ENCODE results near the gene CARMIL1. TPM values are rescaled to one million over a fixed set of nuclear protein-coding genes. Genes with fewer than 3 reads are reported as not detected.

CARMIL1 gene
- total RNA-seq, 1 donor from 2014 or later: 19.1 TPM

- no peaks in the 10 kb centered on the region for H3K9me3 ChIP-seq (ENCODE audit: insufficient read depth, low read depth, low read length)
- H2AFZ ChIP-seq (ENCODE audit: low read depth, low read length): no peak overlapping the region
- H3K4me3 Mint-ChIP-seq (ENCODE audit: unreplicated experiment): no peak overlapping the region
- no peaks in the 10 kb centered on the region for H3K4me1 ChIP-seq (ENCODE audit: insufficient read depth, low read length)
- TF ChIP-seq, protein P1, sequence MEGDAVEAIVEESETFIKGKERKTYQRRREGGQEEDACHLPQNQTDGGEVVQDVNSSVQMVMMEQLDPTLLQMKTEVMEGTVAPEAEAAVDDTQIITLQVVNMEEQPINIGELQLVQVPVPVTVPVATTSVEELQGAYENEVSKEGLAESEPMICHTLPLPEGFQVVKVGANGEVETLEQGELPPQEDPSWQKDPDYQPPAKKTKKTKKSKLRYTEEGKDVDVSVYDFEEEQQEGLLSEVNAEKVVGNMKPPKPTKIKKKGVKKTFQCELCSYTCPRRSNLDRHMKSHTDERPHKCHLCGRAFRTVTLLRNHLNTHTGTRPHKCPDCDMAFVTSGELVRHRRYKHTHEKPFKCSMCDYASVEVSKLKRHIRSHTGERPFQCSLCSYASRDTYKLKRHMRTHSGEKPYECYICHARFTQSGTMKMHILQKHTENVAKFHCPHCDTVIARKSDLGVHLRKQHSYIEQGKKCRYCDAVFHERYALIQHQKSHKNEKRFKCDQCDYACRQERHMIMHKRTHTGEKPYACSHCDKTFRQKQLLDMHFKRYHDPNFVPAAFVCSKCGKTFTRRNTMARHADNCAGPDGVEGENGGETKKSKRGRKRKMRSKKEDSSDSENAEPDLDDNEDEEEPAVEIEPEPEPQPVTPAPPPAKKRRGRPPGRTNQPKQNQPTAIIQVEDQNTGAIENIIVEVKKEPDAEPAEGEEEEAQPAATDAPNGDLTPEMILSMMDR (IDR thresholded peaks at IDR 0.05; ENCODE audit: insufficient read depth, low read depth, low read length): no peak
- no peak for TF ChIP-seq EZH2 (IDR thresholded peaks at IDR 0.05; ENCODE audit: insufficient read depth, low read length)
- no peak for DNase-seq (ENCODE audit: low read depth)
- peaks cover 6% of the 10 kb centered on the region for H4K20me1 ChIP-seq (ENCODE audit: insufficient read depth, low read length)
- no peaks in the 10 kb centered on the region for H3K9me3 Mint-ChIP-seq (ENCODE audit: unreplicated experiment)
- H3K27ac ChIP-seq (ENCODE audit: low read depth, low read length): no peak overlapping the region
- no peaks in the 10 kb centered on the region for H3K36me3 Mint-ChIP-seq (ENCODE audit: low read depth, unreplicated experiment)
- no peak overlapping the region for H3K27ac Mint-ChIP-seq (ENCODE audit: unreplicated experiment)
- H3K4me2 ChIP-seq (ENCODE audit: low read length): no peak overlapping the region
- H3K79me2 ChIP-seq (ENCODE audit: insufficient read depth, low read length): no peaks in the 10 kb centered on the region
- no peak overlapping the region for H3K9ac ChIP-seq (ENCODE audit: low read length)
- H3K27me3 ChIP-seq (ENCODE audit: insufficient read depth, low read length): no peaks in the 10 kb centered on the region
- H3K4me3 ChIP-seq (ENCODE audit: insufficient read depth, low read depth, low read length): no peak overlapping the region
- FAIRE-seq: no peak
- no peaks in the 10 kb centered on the region for H3K36me3 ChIP-seq (ENCODE audit: insufficient read depth, low read length)
- H3K4me1 Mint-ChIP-seq (ENCODE audit: low read depth, unreplicated experiment): peaks cover 18% of the 10 kb centered on the region
- no peaks in the 10 kb centered on the region for H3K27me3 Mint-ChIP-seq (ENCODE audit: low read depth, unreplicated experiment)
These were observed 50.1 kb downstream of the CARMIL1 start for GRCh38 chr6:25329161-25329817.

- TF ChIP-seq, protein P1 (IDR thresholded peaks at IDR 0.05; ENCODE audit: insufficient read depth, low read depth, low read length): no peak
- no peak for TF ChIP-seq EZH2 (IDR thresholded peaks at IDR 0.05; ENCODE audit: insufficient read depth, low read length)
- H3K4me3 Mint-ChIP-seq (ENCODE audit: unreplicated experiment): no peak overlapping the region
- no peak overlapping the region for H3K4me3 ChIP-seq (ENCODE audit: insufficient read depth, low read depth, low read length)
- no peaks in the 10 kb centered on the region for H3K79me2 ChIP-seq (ENCODE audit: insufficient read depth, low read length)
- H3K27ac ChIP-seq (ENCODE audit: low read depth, low read length): no peak overlapping the region
- no peak overlapping the region for H3K27ac Mint-ChIP-seq (ENCODE audit: unreplicated experiment)
- no peaks in the 10 kb centered on the region for H3K9me3 ChIP-seq (ENCODE audit: insufficient read depth, low read depth, low read length)
- H3K4me1 Mint-ChIP-seq (ENCODE audit: low read depth, unreplicated experiment): peaks cover 13% of the 10 kb centered on the region
- H3K9me3 Mint-ChIP-seq (ENCODE audit: unreplicated experiment): no peaks in the 10 kb centered on the region
- H3K4me2 ChIP-seq (ENCODE audit: low read length): no peak overlapping the region
- H3K27me3 Mint-ChIP-seq (ENCODE audit: low read depth, unreplicated experiment): no peaks in the 10 kb centered on the region
- no peaks in the 10 kb centered on the region for H3K36me3 Mint-ChIP-seq (ENCODE audit: low read depth, unreplicated experiment)
- H3K36me3 ChIP-seq (ENCODE audit: insufficient read depth, low read length): no peaks in the 10 kb centered on the region
- H3K9ac ChIP-seq (ENCODE audit: low read length): no peak overlapping the region
- no peak overlapping the region for H2AFZ ChIP-seq (ENCODE audit: low read depth, low read length)
- DNase-seq (ENCODE audit: low read depth) (no peak), FAIRE-seq (no peak)
- no peaks in the 10 kb centered on the region for H3K27me3 ChIP-seq (ENCODE audit: insufficient read depth, low read length)
- H3K4me1 ChIP-seq (ENCODE audit: insufficient read depth, low read length): no peaks in the 10 kb centered on the region
- H4K20me1 ChIP-seq (ENCODE audit: insufficient read depth, low read length): peaks cover 6% of the 10 kb centered on the region
These were observed 50.8 kb downstream of the CARMIL1 start for GRCh38 chr6:25329982-25330381.

All from astrocyte (in vitro differentiated cells and primary cell).